A549 (cell line): Measurements from ENCODE around the gene EXOSC7. TPM values are rescaled to one million over a fixed set of nuclear protein-coding genes. Genes with fewer than 3 reads are reported as not detected.

Experiments used
- ATAC-seq, 2 experiments: fragments of 200-7000 bp in 1 of 2; fragments of >200 bp in 1 of 2; cut with Nextera tagmentation in 1 of 2; cut with Tn5 transposase in 1 of 2; 3 replicates each; pipeline versions ENCODE4 v1.8.0 to v1.9.1; 2018 to 2020; ENCODE audit warnings: mild to moderate bottlenecking in 1 of 2, moderate library complexity in 1 of 2
- CTCF ChIA-PET: fragments of 300-600 bp; sonication (Branson Sonifier 250); formaldehyde crosslinking; extraction: SDS; loops from one replicate; lab custom pipeline; 2021; ENCODE audit warnings: antibody characterized with exemption, inconsistent platforms; lab: Yijun Ruan, JAX
- POLR2A ChIA-PET: fragments of 350-600 bp; formaldehyde crosslinking; extraction: SDS; loops from one replicate; lab custom pipeline; 2021; ENCODE audit warnings: antibody characterized with exemption, inconsistent platforms; lab: Yijun Ruan, JAX
- DNase-seq, 2 experiments: peaks; one replicate each; pipeline versions ENCODE4 v3.0.0 to v3.0.0-alpha.2; 2011 to 2016; ENCODE audit warnings: low read depth in 1 of 2, low spot score in 1 of 2
- FAIRE-seq: peaks from 2 replicates; lab custom pipeline; 2011; peaks lifted over from hg19 to GRCh38; lab: Jason Lieb, UNC
- H3K27ac ChIP-seq, 2 experiments: fragments of >200 bp; sonication (Bioruptor Twin); formaldehyde crosslinking; 3 replicates each; pipeline ENCODE4 v1.5.1; 2016 to 2017
- H3K4me1 ChIP-seq: fragments of >200 bp; sonication (Bioruptor Twin); formaldehyde crosslinking; 3 replicates; pipeline ENCODE4 v1.6.1; 2016
- H3K4me2 ChIP-seq: fragments of >200 bp; sonication (Bioruptor Twin); formaldehyde crosslinking; 3 replicates; pipeline ENCODE4 v1.6.1; 2016
- H3K4me3 ChIP-seq: fragments of >200 bp; sonication (Bioruptor Twin); formaldehyde crosslinking; 3 replicates; pipeline ENCODE4 v1.5.1; 2016
- H3K9me3 ChIP-seq: fragments of >200 bp; sonication (Bioruptor Twin); formaldehyde crosslinking; 3 replicates; pipeline ENCODE4 v1.6.1; 2016
- ATOH8 ChIP-seq: fragments of 250-450 bp; sonication (Bioruptor Pico); IDR thresholded peaks from 2 replicates; pipeline ENCODE4 v1.5.0; 2020; ENCODE audit warnings: low read depth, mild to moderate bottlenecking, moderate library complexity
- BCL3 ChIP-seq: fragments of >200 bp; sonication (Bioruptor Twin); formaldehyde crosslinking; IDR thresholded peaks from 3 replicates; pipeline ENCODE4 v1.6.1; 2016
- CHD2 ChIP-seq: fragments of 150-350 bp; IDR thresholded peaks from 2 replicates; pipeline ENCODE4 v1.6.1; 2014; ENCODE audit warnings: low read length; ENCODE audit not compliant: partially characterized antibody
- CTCF ChIP-seq: fragments of >200 bp; sonication (Bioruptor Twin); formaldehyde crosslinking; IDR thresholded peaks from 3 replicates; pipeline ENCODE4 v1.5.1; 2016
- ESRRA ChIP-seq: fragments of 150-350 bp; IDR thresholded peaks from 2 replicates; pipeline ENCODE4 v1.6.1; 2014; ENCODE audit warnings: mild to moderate bottlenecking, low read length, borderline replicate concordance
- FOSL2 ChIP-seq, 2 experiments: fragments of 450-650 bp in 1 of 2; fragments of >200 bp in 1 of 2; sonication (Bioruptor Twin) in 1 of 2; formaldehyde crosslinking; IDR thresholded peaks; 2 replicates each; pipeline versions ENCODE4 v1.5.0 to v1.6.1; 2016 to 2020; ENCODE audit warnings: mild to moderate bottlenecking in 1 of 2, moderate library complexity in 1 of 2
- HDAC2 ChIP-seq: fragments of 200-600 bp; sonication (generic); IDR thresholded peaks from 2 replicates; pipeline ENCODE4 v1.6.1; 2016
- HMGXB4 ChIP-seq: fragments of 250-450 bp; sonication (Bioruptor Pico); IDR thresholded peaks from 2 replicates; pipeline ENCODE4 v1.5.0; 2021; ENCODE audit warnings: mild to moderate bottlenecking, moderate library complexity, borderline replicate concordance
- HOXA7 ChIP-seq: fragments of 250-450 bp; sonication (Bioruptor Pico); IDR thresholded peaks from 2 replicates; pipeline ENCODE4 v1.5.0; 2020; ENCODE audit warnings: mild to moderate bottlenecking, moderate library complexity
- JUNB ChIP-seq: fragments of >200 bp; sonication (Bioruptor Twin); formaldehyde crosslinking; IDR thresholded peaks from 2 replicates; pipeline ENCODE4 v1.6.1; 2016
- KDM1A ChIP-seq: fragments of 200-600 bp; sonication (generic); IDR thresholded peaks from 2 replicates; pipeline ENCODE4 v1.6.1; 2016; ENCODE audit warnings: low read depth, mild to moderate bottlenecking
- MAX ChIP-seq: IDR thresholded peaks from 2 replicates; pipeline ENCODE4 v1.6.1; 2012
- MAZ ChIP-seq: fragments of 150-350 bp; IDR thresholded peaks from 2 replicates; pipeline ENCODE4 v1.6.1; 2014; ENCODE audit warnings: antibody characterized with exemption, low read depth, low read length, borderline replicate concordance
- MYC ChIP-seq: IDR thresholded peaks from 2 replicates; pipeline ENCODE4 v1.6.1; 2012; ENCODE audit warnings: mild to moderate bottlenecking, inconsistent platforms, low read length, improper control_type of control experiment, borderline replicate concordance
- NFE2L2 ChIP-seq: fragments of 150-350 bp; conservative IDR thresholded peaks from 2 replicates; pipeline ENCODE4 v1.6.1; 2014; ENCODE audit warnings: low read length
- NR3C1 ChIP-seq: fragments of >200 bp; sonication (Bioruptor Twin); formaldehyde crosslinking; IDR thresholded peaks from 3 replicates; pipeline ENCODE4 v1.6.1; 2017
- POLR2A ChIP-seq: IDR thresholded peaks from 2 replicates; pipeline ENCODE4 v1.6.1; 2012; ENCODE audit warnings: mild to moderate bottlenecking, low read length
- RAD21 ChIP-seq, 2 experiments: fragments of >200 bp in 1 of 2; sonication (Bioruptor Twin) in 1 of 2; formaldehyde crosslinking in 1 of 2; IDR thresholded peaks in 1 of 2; conservative IDR thresholded peaks in 1 of 2; 2 replicates in 1 of 2; 3 replicates in 1 of 2; pipeline ENCODE4 v1.6.1; 2012 to 2018; ENCODE audit warnings: inconsistent platforms in 1 of 2
- SREBF2 ChIP-seq: fragments of 450-650 bp; IDR thresholded peaks from 2 replicates; pipeline ENCODE4 v1.6.1; 2014; ENCODE audit warnings: mild to moderate bottlenecking, moderate library complexity
- ZFP36 ChIP-seq: fragments of 450-650 bp; IDR thresholded peaks from 2 replicates; pipeline ENCODE4 v1.6.1; 2014; ENCODE audit warnings: borderline replicate concordance; ENCODE audit not compliant: partially characterized antibody
- WGBS: methylation state at CpG from one replicate; pipeline ENCODE4 v1.1.6; 2017; ENCODE audit errors: missing lambda C conversion rate; 5-methylcytosine and 5-hydroxymethylcytosine counted together
- polyA plus RNA-seq, 4 experiments: library from polyadenylated mRNA; depleted of rRNA in 3 of 4; stranded (reverse); fragments of >200 nt; fragmentation: RNase III in 1 of 4; extraction: RNeasy Plus Mini Kit Qiagen cat#74134 plus additional on column Dnase treatment in 1 of 4; gene quantifications; 2 replicates in 3 of 4; 3 replicates in 1 of 4; pipeline ENCODE4 v1.2.3, GENCODE V29; 2011 to 2017
- TF ChIP-seq, protein P1 (sequence below): IDR thresholded peaks from 2 replicates; pipeline ENCODE4 v1.6.1; 2012
- TF ChIP-seq, protein P2 (sequence below): fragments of 150-350 bp; IDR thresholded peaks from 2 replicates; pipeline ENCODE4 v1.6.1; 2014; ENCODE audit warnings: low read depth, mild to moderate bottlenecking, low read length

The EXOSC7 gene
- polyA plus RNA-seq, 2 of the 4 experiments (the other 2 are of a cell fraction) = 59.1 to 68.4 TPM

DNA sequence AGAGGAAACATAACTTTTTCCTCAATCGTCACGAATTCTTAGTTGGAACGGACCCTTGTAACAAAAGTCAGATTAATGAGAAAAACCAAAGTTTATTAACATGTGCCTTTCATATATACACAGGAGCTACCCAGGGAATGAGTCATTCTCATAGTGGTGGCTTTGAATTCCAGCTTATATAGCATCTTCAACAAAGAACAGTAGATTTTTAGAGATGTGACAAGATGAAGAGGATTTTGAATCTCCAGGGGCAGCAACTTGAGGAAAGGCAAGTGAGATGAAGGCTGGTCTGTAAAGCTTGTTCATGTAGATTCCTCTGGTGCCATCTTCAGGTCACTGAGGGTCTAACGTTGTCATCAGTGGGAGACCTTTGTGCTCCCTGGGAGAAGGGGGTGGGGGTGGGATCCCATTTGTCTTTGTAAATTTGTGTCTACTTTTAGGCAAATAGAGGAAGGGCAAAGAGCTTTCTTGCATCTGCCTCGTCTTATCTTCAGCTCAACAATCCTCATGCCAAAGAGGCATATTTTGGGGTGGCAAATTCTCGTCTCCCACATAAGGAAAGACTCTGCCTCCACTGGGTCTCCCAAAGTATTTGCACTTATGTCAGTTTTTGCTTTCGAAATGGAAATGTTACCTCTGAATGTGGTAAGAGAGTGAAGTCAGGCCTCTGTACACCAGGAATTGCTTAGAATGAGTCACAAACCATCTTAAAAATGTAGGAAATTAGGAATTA lies 79.5 kb downstream of the EXOSC7 start:
- Histone ChIP-seq H3K27ac (peak overlapping the region; percentile 42 to 62; a peak in 5 of 6 replicates), H3K4me2 (peak overlapping the region; percentile 50; the same call in 2 of the 3 replicates), H3K4me3 (no peak overlapping the region), H3K4me1 (peaks cover 20% of the 10 kb centered on the region), H3K9me3 (no peaks in the 10 kb centered on the region)
- FAIRE-seq (no peak), DNase-seq (peak; percentile 23 to 49), ATAC-seq (peak in 1 of 2 experiments; percentile 70; a peak in 3 of 6 replicates)
- CTCF ChIA-PET = interaction anchor here (0.8 to 3.8 kb wide), 8 partner anchors 9 to 439 kb away, joined by 3 to 19 read pairs (median 4); no protein-coding TSS in a partner anchor
- TF ChIP-seq JUNB = 0 out of 2 replicates have a peak, but pooled peaks have one; percentile 4
- TF ChIP-seq MYC = no peak
- TF ChIP-seq, protein P1, sequence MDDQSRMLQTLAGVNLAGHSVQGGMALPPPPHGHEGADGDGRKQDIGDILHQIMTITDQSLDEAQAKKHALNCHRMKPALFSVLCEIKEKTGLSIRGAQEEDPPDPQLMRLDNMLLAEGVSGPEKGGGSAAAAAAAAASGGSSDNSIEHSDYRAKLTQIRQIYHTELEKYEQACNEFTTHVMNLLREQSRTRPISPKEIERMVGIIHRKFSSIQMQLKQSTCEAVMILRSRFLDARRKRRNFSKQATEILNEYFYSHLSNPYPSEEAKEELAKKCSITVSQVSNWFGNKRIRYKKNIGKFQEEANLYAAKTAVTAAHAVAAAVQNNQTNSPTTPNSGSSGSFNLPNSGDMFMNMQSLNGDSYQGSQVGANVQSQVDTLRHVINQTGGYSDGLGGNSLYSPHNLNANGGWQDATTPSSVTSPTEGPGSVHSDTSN = no peak
- TF ChIP-seq CTCF = peak; percentile 6; the same call in 1 of the 3 replicates
- peak in 1 of 2 experiments; percentile 27; a peak in 1 of 5 replicates for TF ChIP-seq RAD21 (conservative IDR thresholded peaks at IDR 0.05 in 1 of 2, IDR thresholded peaks at IDR 0.05 in 1 of 2)
- TF ChIP-seq MAX = no peak
- POLR2A ChIA-PET = interaction anchor here (0.6 kb wide), 1 partner anchor 294 kb away, joined by 3 read pairs; the partner anchor contains the start of genes KIAA1143 and KIF15
- WGBS = 70% methylated on average over 7 of the region's 7 CpGs

GRCh38 chr3:45056608-45057301 lies 80.7 kb downstream of the EXOSC7 start:
- ChIA-PET CTCF (interaction anchor here (3.8 kb wide), 1 partner anchor 16 kb away, joined by 19 read pairs; no protein-coding TSS in a partner anchor), POLR2A (no interaction called here)
- TF ChIP-seq CHD2 = no peak
- TF ChIP-seq SREBF2 = no peak
- no peak for TF ChIP-seq HDAC2
- TF ChIP-seq FOSL2 (IDR thresholded peaks at IDR 0.05) = no peak
- TF ChIP-seq FOSL2 (CRISPR knock-in tag; IDR thresholded peaks at IDR 0.05) = no peak
- TF ChIP-seq ATOH8 (CRISPR knock-in tag) = no peak
- TF ChIP-seq ZFP36 = no peak
- TF ChIP-seq ESRRA = no peak
- no peak for TF ChIP-seq RAD21 (conservative IDR thresholded peaks at IDR 0.05 in 1 of 2, IDR thresholded peaks at IDR 0.05 in 1 of 2)
- TF ChIP-seq, protein P2, sequence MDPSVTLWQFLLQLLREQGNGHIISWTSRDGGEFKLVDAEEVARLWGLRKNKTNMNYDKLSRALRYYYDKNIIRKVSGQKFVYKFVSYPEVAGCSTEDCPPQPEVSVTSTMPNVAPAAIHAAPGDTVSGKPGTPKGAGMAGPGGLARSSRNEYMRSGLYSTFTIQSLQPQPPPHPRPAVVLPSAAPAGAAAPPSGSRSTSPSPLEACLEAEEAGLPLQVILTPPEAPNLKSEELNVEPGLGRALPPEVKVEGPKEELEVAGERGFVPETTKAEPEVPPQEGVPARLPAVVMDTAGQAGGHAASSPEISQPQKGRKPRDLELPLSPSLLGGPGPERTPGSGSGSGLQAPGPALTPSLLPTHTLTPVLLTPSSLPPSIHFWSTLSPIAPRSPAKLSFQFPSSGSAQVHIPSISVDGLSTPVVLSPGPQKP = no peak
- TF ChIP-seq BCL3 = no peak
- no peak for TF ChIP-seq NFE2L2
- no peak for TF ChIP-seq MAX
- TF ChIP-seq HOXA7 (CRISPR knock-in tag) = no peak
- no peak for TF ChIP-seq NR3C1
- no peak for TF ChIP-seq MAZ
- TF ChIP-seq HMGXB4 (CRISPR knock-in tag) = no peak
- TF ChIP-seq POLR2A = no peak
- TF ChIP-seq KDM1A = no peak
- no peak for FAIRE-seq
- WGBS = 85% methylated on average over 5 of the region's 5 CpGs
- DNase-seq = no peak
- H3K27ac ChIP-seq = peak overlapping the region; percentile 13 to 34; a peak in 5 of 6 replicates
- H3K4me1 ChIP-seq = peaks cover 20% of the 10 kb centered on the region
- H3K4me2 ChIP-seq = no peak overlapping the region
- no peaks in the 10 kb centered on the region for H3K9me3 ChIP-seq
- H3K4me3 ChIP-seq = no peak overlapping the region
- ATAC-seq = no peak
